Left ventricle myocardium superior (tissue), 1 donor: ENCODE measurements around the gene ABHD8. TPM values are rescaled to one million over a fixed set of nuclear protein-coding genes. Genes with fewer than 3 reads are reported as not detected.
"Not testable (repeated sequence)": the region's sequence is repeated elsewhere in the genome, so short reads cannot be mapped to it uniquely, and the experiment has no call there.

Experiments
- ATAC-seq: fragments of 200-7000 bp; cut with Tn5 transposase; one replicate; pipeline ENCODE4 v1.9.1; 2020; ENCODE audit warnings: mild to moderate bottlenecking, moderate library complexity
- DNase-seq: peaks from one replicate; pipeline ENCODE4 v3.0.0-alpha.2; 2020
- intact Hi-C: fragments of 100-400 bp; cut with micrococcal nuclease; formaldehyde crosslinking; loops from one replicate; pipeline ENCODE4 v1.11.0; 2022
- total RNA-seq: library from RNA; stranded (reverse); fragmentation: NEBNext Ultra II Directional; extraction: Animal tissue kit (Norgen Biotek cat#: 25700); gene quantifications from one replicate; pipeline ENCODE4 v1.2.1, GENCODE V29; 2021
- donor health status: DM: no; HTN: yes; CAD: no; lungs with severe emphysema.

Gene ABHD8
- total RNA-seq, 1 donor from 2014 or later, result 14.8 TPM

GRCh38 chr19:17282488-17283125 is 20.6 kb downstream of the ABHD8 start:
- peak; percentile 97 for ATAC-seq
- DNase-seq, result peak; percentile 91
- intact Hi-C loops, result no loop called here

- intact Hi-C loops, result no loop called here
- ATAC-seq, result peak; percentile 40
- peak; percentile 48 for DNase-seq
Measured at GRCh38 chr19:17281391-17282304, 21.6 kb downstream of the ABHD8 start, which contains the start of gene ANKLE1. TSS of gene ANKLE1 (plus strand) at chr19:17281901. CDS start at chr19:17281921, 20 bp downstream.

GRCh38 chr19:17279436-17279835 is 23.8 kb downstream of the ABHD8 start:
- no peak for ATAC-seq
- intact Hi-C loops, result no loop called here
- DNase-seq, result no peak

- ATAC-seq, result no peak
- intact Hi-C loops, result no loop called here
Measured at GRCh38 chr19:17275441-17276175, 27.6 kb downstream of the ABHD8 start.

GRCh38 chr19:17274892-17275291 is 28.3 kb downstream of the ABHD8 start:
- intact Hi-C loops, DNase-seq, ATAC-seq: not testable (repeated sequence)

More at GRCh38 chr19:17275441-17276175, 27.6 kb downstream of the ABHD8 start:
- no peak for DNase-seq

GRCh38 chr19:17268754-17269153 is 34.5 kb downstream of the ABHD8 start:
- intact Hi-C loops, result no loop called here
- DNase-seq (no peak), ATAC-seq (no peak)

- intact Hi-C loops, result no loop called here
- peak; percentile 91 for DNase-seq
Measured at GRCh38 chr19:17266975-17267788, 36.0 kb downstream of the ABHD8 start, which contains the start of gene BABAM1. TSS of gene BABAM1 (plus strand) at chr19:17267443. CDS start at chr19:17268807, 1,364 bp downstream.

GRCh38 chr19:17266589-17266974 is 36.6 kb downstream of the ABHD8 start:
- intact Hi-C loops, result no loop called here
- DNase-seq (no peak), ATAC-seq (no peak)

More at GRCh38 chr19:17266975-17267788, 36.0 kb downstream of the ABHD8 start, which contains the start of gene BABAM1:
- ATAC-seq, result peak; percentile 97

- DNase-seq, result no peak
- intact Hi-C loops, result no loop called here
- ATAC-seq, result no peak
Measured at GRCh38 chr19:17266026-17266425, 37.2 kb downstream of the ABHD8 start.

- intact Hi-C loops, result no loop called here
- ATAC-seq (peak; percentile 3), DNase-seq (peak; percentile 53)
Measured at GRCh38 chr19:17264641-17264979, 38.6 kb downstream of the ABHD8 start, which contains the start of gene USHBP1. TSS of gene USHBP1 (minus strand) at chr19:17264745. CDS start at chr19:17264299, 446 bp downstream.

GRCh38 chr19:17263712-17264640 is 39.2 kb downstream of the ABHD8 start:
- DNase-seq, result no peak
- ATAC-seq, result no peak
- intact Hi-C loops, result no loop called here

GRCh38 chr19:17262557-17262956 is 40.7 kb downstream of the ABHD8 start:
- intact Hi-C loops, result no loop called here
- ATAC-seq, result no peak
- DNase-seq, result no peak

- ATAC-seq (peak; percentile 88), DNase-seq (peak; percentile 90)
- intact Hi-C loops, result no loop called here
Measured at GRCh38 chr19:17260842-17261325, 42.3 kb downstream of the ABHD8 start.

- intact Hi-C loops, result no loop called here
Measured at GRCh38 chr19:17259934-17260333, 43.3 kb downstream of the ABHD8 start.

GRCh38 chr19:17259118-17259780 is 44.0 kb downstream of the ABHD8 start:
- no peak for DNase-seq
- no peak for ATAC-seq
- intact Hi-C loops, result no loop called here

More at GRCh38 chr19:17259934-17260333, 43.3 kb downstream of the ABHD8 start:
- no peak for DNase-seq
- no peak for ATAC-seq

- intact Hi-C loops, result no loop called here
- ATAC-seq (no peak), DNase-seq (no peak)
Measured at GRCh38 chr19:17256130-17256529, 47.1 kb downstream of the ABHD8 start.

GRCh38 chr19:17255150-17255621 is 48.0 kb downstream of the ABHD8 start:
- ATAC-seq (no peak), DNase-seq (no peak)
- intact Hi-C loops, result no loop called here
